Activated T-helper 17 cell treated with anti-CD3 and anti-CD28 coated beads, Interleukin-2, amount 50 U/mL, for 72 hours (primary cell): ENCODE results near the gene KNCN. TPM values are rescaled to one million over a fixed set of nuclear protein-coding genes. Genes with fewer than 3 reads are reported as not detected.

Experiments
- ATAC-seq: fragments of 150-1000 bp; cut with Tn5 transposase; replicated peaks from 2 replicates; pipeline ENCODE4 v1.10.0; 2021; ENCODE audit warnings: mild to moderate bottlenecking, moderate library complexity
- H3K27ac Mint-ChIP-seq: one replicate; pipeline ENCODE4 v1.8.0; 2022; ENCODE audit warnings: mixed read lengths
- H3K27me3 Mint-ChIP-seq: one replicate; pipeline ENCODE4 v1.8.0; 2022; ENCODE audit warnings: mixed read lengths
- H3K36me3 Mint-ChIP-seq: one replicate; pipeline ENCODE4 v1.8.0; 2022; ENCODE audit warnings: low read depth, mild to moderate bottlenecking, mixed read lengths
- H3K4me1 Mint-ChIP-seq: one replicate; pipeline ENCODE4 v1.8.0; 2022; ENCODE audit warnings: mixed read lengths
- H3K4me3 Mint-ChIP-seq: one replicate; pipeline ENCODE4 v1.8.0; 2022; ENCODE audit warnings: mild to moderate bottlenecking, mixed read lengths
- H3K9me3 Mint-ChIP-seq: one replicate; pipeline ENCODE4 v1.8.0; 2022; ENCODE audit warnings: mixed read lengths
- total RNA-seq, 2 donors: library from RNA; stranded (reverse); gene quantifications; one replicate each; pipeline ENCODE4 v1.2.3, GENCODE V29; 2022

KNCN gene
- total RNA-seq, 2 donors from 2014 or later, result not detected

- H3K4me3 Mint-ChIP-seq, result no peak overlapping the region
- H3K36me3 Mint-ChIP-seq, result peaks cover 37% of the 10 kb centered on the region
- ATAC-seq, result peak; percentile 65
- H3K27me3 Mint-ChIP-seq, result no peaks in the 10 kb centered on the region
- no peaks in the 10 kb centered on the region for H3K9me3 Mint-ChIP-seq
- H3K4me1 Mint-ChIP-seq, result no peaks in the 10 kb centered on the region
- peak overlapping the region; percentile 15 for H3K27ac Mint-ChIP-seq
Measured at GRCh38 chr1:46556822-46557221, 5.4 kb upstream of the KNCN start.

- no peak for ATAC-seq
- H3K4me3 Mint-ChIP-seq, result no peak overlapping the region
- H3K9me3 Mint-ChIP-seq, result no peaks in the 10 kb centered on the region
- no peak overlapping the region for H3K27ac Mint-ChIP-seq
- H3K36me3 Mint-ChIP-seq, result peaks cover 30% of the 10 kb centered on the region
- no peaks in the 10 kb centered on the region for H3K4me1 Mint-ChIP-seq
- H3K27me3 Mint-ChIP-seq, result no peaks in the 10 kb centered on the region
Measured at GRCh38 chr1:46555826-46556619, 4.6 kb upstream of the KNCN start.

- H3K4me1 Mint-ChIP-seq, result peaks cover 3% of the 10 kb centered on the region
- ATAC-seq, result no peak
- no peaks in the 10 kb centered on the region for H3K27me3 Mint-ChIP-seq
Measured at GRCh38 chr1:46554597-46555381, 3.3 kb upstream of the KNCN start.

GRCh38 chr1:46554236-46554596 lies 2.8 kb upstream of the KNCN start:
- ATAC-seq, result no peak
- no peaks in the 10 kb centered on the region for H3K9me3 Mint-ChIP-seq
- peaks cover 8% of the 10 kb centered on the region for H3K4me1 Mint-ChIP-seq
- H3K27ac Mint-ChIP-seq, result no peak overlapping the region
- H3K27me3 Mint-ChIP-seq, result no peaks in the 10 kb centered on the region
- no peak overlapping the region for H3K4me3 Mint-ChIP-seq
- peaks cover 22% of the 10 kb centered on the region for H3K36me3 Mint-ChIP-seq

More at GRCh38 chr1:46554597-46555381, 3.3 kb upstream of the KNCN start:
- Mint-ChIP-seq H3K36me3 (peaks cover 27% of the 10 kb centered on the region), H3K9me3 (no peaks in the 10 kb centered on the region), H3K4me3 (no peak overlapping the region), H3K27ac (no peak overlapping the region)

- no peak for ATAC-seq
- Mint-ChIP-seq H3K9me3 (no peaks in the 10 kb centered on the region), H3K27ac (no peak overlapping the region), H3K27me3 (no peaks in the 10 kb centered on the region), H3K4me1 (peaks cover 10% of the 10 kb centered on the region), H3K4me3 (no peak overlapping the region), H3K36me3 (peaks cover 15% of the 10 kb centered on the region)
Measured at GRCh38 chr1:46553506-46553905, 2.1 kb upstream of the KNCN start.

GRCh38 chr1:46552357-46553237 lies 1.1 kb upstream of the KNCN start:
- ATAC-seq, result no peak
- Mint-ChIP-seq H3K27ac (no peak overlapping the region), H3K4me1 (peaks cover 15% of the 10 kb centered on the region), H3K36me3 (peaks cover 7% of the 10 kb centered on the region), H3K27me3 (no peaks in the 10 kb centered on the region), H3K4me3 (no peak overlapping the region), H3K9me3 (no peaks in the 10 kb centered on the region)

GRCh38 chr1:46550751-46551231 lies 656 bp downstream of the KNCN start:
- Mint-ChIP-seq H3K4me3 (no peak overlapping the region), H3K4me1 (peaks cover 15% of the 10 kb centered on the region), H3K27ac (no peak overlapping the region)

GRCh38 chr1:46549697-46550681 lies 1.5 kb downstream of the KNCN start:
- ATAC-seq, result peak; percentile 67
- Mint-ChIP-seq H3K4me1 (peaks cover 15% of the 10 kb centered on the region), H3K4me3 (no peak overlapping the region), H3K27ac (peak overlapping the region; percentile 77), H3K27me3 (peaks cover 19% of the 10 kb centered on the region), H3K9me3 (no peaks in the 10 kb centered on the region), H3K36me3 (no peaks in the 10 kb centered on the region)

More at GRCh38 chr1:46550751-46551231, 656 bp downstream of the KNCN start:
- Mint-ChIP-seq H3K27me3 (peaks cover 11% of the 10 kb centered on the region), H3K9me3 (no peaks in the 10 kb centered on the region), H3K36me3 (no peaks in the 10 kb centered on the region)
- no peak for ATAC-seq

- H3K27ac Mint-ChIP-seq, result no peak overlapping the region
- H3K27me3 Mint-ChIP-seq, result peaks cover 37% of the 10 kb centered on the region
- H3K9me3 Mint-ChIP-seq, result no peaks in the 10 kb centered on the region
- H3K4me3 Mint-ChIP-seq, result no peak overlapping the region
- peak; percentile 60 for ATAC-seq
- H3K36me3 Mint-ChIP-seq, result no peaks in the 10 kb centered on the region
- peaks cover 19% of the 10 kb centered on the region for H3K4me1 Mint-ChIP-seq
Measured at GRCh38 chr1:46547481-46548383, 3.7 kb downstream of the KNCN start.

- no peak overlapping the region for H3K4me3 Mint-ChIP-seq
- H3K4me1 Mint-ChIP-seq, result peaks cover 19% of the 10 kb centered on the region
- H3K9me3 Mint-ChIP-seq, result no peaks in the 10 kb centered on the region
- peaks cover 42% of the 10 kb centered on the region for H3K27me3 Mint-ChIP-seq
- ATAC-seq, result no peak
- H3K36me3 Mint-ChIP-seq, result no peaks in the 10 kb centered on the region
- H3K27ac Mint-ChIP-seq, result no peak overlapping the region
Measured at GRCh38 chr1:46546210-46546609, 5.2 kb downstream of the KNCN start.

GRCh38 chr1:46545784-46546183 lies 5.7 kb downstream of the KNCN start:
- no peak overlapping the region for H3K4me3 Mint-ChIP-seq
- no peaks in the 10 kb centered on the region for H3K9me3 Mint-ChIP-seq
- peaks cover 19% of the 10 kb centered on the region for H3K4me1 Mint-ChIP-seq
- H3K27ac Mint-ChIP-seq, result no peak overlapping the region
- no peak for ATAC-seq
- H3K27me3 Mint-ChIP-seq, result peaks cover 42% of the 10 kb centered on the region
- no peaks in the 10 kb centered on the region for H3K36me3 Mint-ChIP-seq

GRCh38 chr1:46544561-46545240 lies 6.7 kb downstream of the KNCN start:
- Mint-ChIP-seq H3K27me3 (peaks cover 42% of the 10 kb centered on the region), H3K27ac (no peak overlapping the region), H3K4me1 (peaks cover 15% of the 10 kb centered on the region), H3K36me3 (no peaks in the 10 kb centered on the region), H3K9me3 (no peaks in the 10 kb centered on the region), H3K4me3 (no peak overlapping the region)
- ATAC-seq, result no peak
